HG03045 (cell line): ENCODE results near the gene RPL34.
A peak's percentile ranks its signal among the peaks of the same experiment; 100 is the strongest.
"Not testable (repeated sequence)": the region's sequence is repeated elsewhere in the genome, so short reads cannot be mapped to it uniquely, and the experiment has no call there.

ENCODE experiments used
- ATAC-seq: cut with Tn5 transposase; IDR thresholded peaks from one replicate; pipeline ENCODE4 v1.9.1; 2021; ENCODE audit warnings: mild to moderate bottlenecking, moderate library complexity; ENCODE audit not compliant: unreplicated experiment

Gene RPL34

GRCh38 chr4:108620101-108620932 lies at the start of gene RPL34:
RPL34 (plus strand) TSS chr4:108620576; CDS start chr4:108621960, 1,384 bp downstream.
- ATAC-seq = peak; percentile 100

GRCh38 chr4:108570993-108571569 lies 49.3 kb upstream of the RPL34 start:
- ATAC-seq = no peak

- ATAC-seq = no peak
These were observed 46.0 kb upstream of the RPL34 start for GRCh38 chr4:108574402-108574801.

- no peak for ATAC-seq
These were observed 39.3 kb upstream of the RPL34 start for GRCh38 chr4:108581083-108581482.

- no peak for ATAC-seq
These were observed 33.6 kb upstream of the RPL34 start for GRCh38 chr4:108586778-108587177.

GRCh38 chr4:108588878-108589277 lies 31.5 kb upstream of the RPL34 start:
- ATAC-seq = no peak

- ATAC-seq = no peak
These were observed 30.4 kb upstream of the RPL34 start for GRCh38 chr4:108589961-108590360.

- ATAC-seq = no peak
These were observed 29.6 kb upstream of the RPL34 start for GRCh38 chr4:108590776-108591175.

GRCh38 chr4:108592674-108592986 lies 27.7 kb upstream of the RPL34 start:
- ATAC-seq = no peak

- ATAC-seq = not testable (repeated sequence)
These were observed 26.1 kb upstream of the RPL34 start for GRCh38 chr4:108594296-108594695.

- no peak for ATAC-seq
These were observed 24.0 kb upstream of the RPL34 start for GRCh38 chr4:108596344-108596743.

- no peak for ATAC-seq
These were observed 19.3 kb upstream of the RPL34 start for GRCh38 chr4:108601106-108601505.

GRCh38 chr4:108601532-108601931 lies 18.8 kb upstream of the RPL34 start:
- ATAC-seq = no peak

- no peak for ATAC-seq
These were observed 18.2 kb upstream of the RPL34 start for GRCh38 chr4:108602163-108602562.

GRCh38 chr4:108607079-108607815 lies 13.1 kb upstream of the RPL34 start:
- no peak for ATAC-seq

GRCh38 chr4:108611365-108611764 lies 9.0 kb upstream of the RPL34 start:
- no peak for ATAC-seq

GRCh38 chr4:108612365-108612764 lies 8.0 kb upstream of the RPL34 start:
- ATAC-seq = no peak

- peak; percentile 5 for ATAC-seq
These were observed 840 bp upstream of the RPL34 start for GRCh38 chr4:108619372-108620100.

- ATAC-seq = no peak
These were observed 843 bp downstream of the RPL34 start for GRCh38 chr4:108620933-108621905.

- ATAC-seq = no peak
These were observed 1.6 kb downstream of the RPL34 start for GRCh38 chr4:108622022-108622421.
